ENCODE data around the gene LRRC46.

GRCh38 chr17:47813077-47813476 lies 18.4 kb upstream of the LRRC46 start:
- TF ChIP-seq, protein P1, sequence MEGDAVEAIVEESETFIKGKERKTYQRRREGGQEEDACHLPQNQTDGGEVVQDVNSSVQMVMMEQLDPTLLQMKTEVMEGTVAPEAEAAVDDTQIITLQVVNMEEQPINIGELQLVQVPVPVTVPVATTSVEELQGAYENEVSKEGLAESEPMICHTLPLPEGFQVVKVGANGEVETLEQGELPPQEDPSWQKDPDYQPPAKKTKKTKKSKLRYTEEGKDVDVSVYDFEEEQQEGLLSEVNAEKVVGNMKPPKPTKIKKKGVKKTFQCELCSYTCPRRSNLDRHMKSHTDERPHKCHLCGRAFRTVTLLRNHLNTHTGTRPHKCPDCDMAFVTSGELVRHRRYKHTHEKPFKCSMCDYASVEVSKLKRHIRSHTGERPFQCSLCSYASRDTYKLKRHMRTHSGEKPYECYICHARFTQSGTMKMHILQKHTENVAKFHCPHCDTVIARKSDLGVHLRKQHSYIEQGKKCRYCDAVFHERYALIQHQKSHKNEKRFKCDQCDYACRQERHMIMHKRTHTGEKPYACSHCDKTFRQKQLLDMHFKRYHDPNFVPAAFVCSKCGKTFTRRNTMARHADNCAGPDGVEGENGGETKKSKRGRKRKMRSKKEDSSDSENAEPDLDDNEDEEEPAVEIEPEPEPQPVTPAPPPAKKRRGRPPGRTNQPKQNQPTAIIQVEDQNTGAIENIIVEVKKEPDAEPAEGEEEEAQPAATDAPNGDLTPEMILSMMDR (IDR thresholded peaks at IDR 0.05; ENCODE audit: low read depth, low read length): no peak
- TF ChIP-seq POLR2A (IDR thresholded peaks at IDR 0.05; ENCODE audit: extremely low read depth, insufficient read length) (no peak), MAX (IDR thresholded peaks at IDR 0.05; ENCODE audit: low read depth, low read length) (no peak)

All from NB4 (cell line).